ENCODE measurements around the gene ERICH3.

The ERICH3 gene, protein sequence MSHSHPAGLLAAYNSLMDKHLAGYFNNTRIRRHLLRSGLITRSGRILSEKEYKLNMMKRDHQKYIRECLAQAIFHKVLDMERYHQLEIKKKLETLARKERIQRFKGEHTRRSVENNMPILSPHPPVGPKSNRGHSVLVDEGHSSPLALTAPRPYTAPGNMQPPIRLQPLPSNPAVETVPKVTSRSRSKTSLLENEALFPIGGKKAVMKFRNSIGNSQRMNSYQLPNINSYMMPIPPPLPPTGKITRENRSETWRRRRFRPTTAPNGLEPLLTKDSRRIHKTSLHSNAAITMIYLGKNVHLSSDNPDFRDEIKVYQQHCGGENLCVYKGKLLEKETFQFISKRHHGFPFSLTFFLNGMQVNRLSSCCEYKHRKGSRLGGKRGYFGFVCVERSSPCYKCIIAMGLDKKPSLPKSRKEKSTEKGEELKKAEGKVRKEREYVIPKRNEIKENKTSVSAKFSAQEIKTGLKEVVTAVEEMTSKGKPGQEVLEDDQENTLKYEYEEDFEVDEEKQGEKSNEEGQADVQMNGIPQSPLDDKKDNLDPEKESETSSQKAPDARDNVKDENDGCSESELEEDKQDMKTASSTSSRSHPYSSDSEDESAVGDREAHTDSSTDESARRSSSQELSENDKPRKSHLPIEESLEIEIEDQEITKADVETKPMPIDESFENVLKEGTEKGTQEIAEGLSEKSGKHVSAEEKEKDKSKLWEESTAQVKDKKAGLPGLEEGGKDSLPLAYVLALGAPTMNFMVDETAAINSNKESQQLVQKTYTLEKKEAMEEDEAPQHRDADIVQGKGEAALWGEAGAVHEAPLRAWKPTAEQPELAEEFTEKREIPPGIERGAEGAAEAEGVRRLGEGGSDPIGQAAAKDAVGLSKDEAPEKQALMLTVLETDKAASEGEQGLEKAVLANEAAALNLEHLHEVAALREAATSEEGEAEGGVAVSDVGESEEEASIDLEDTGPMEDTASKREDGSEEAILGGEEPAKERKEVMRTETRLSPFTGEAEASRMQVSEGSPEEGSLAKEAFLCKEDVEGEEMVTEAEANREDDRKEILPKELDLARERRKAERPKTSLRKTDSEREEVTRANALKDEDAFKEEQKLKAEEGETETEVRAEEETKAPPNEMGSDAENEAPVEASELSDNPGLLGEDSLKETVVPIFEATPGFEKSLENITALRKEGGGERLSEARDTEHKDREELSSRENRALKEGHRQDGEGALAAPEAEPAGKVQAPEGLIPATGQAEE (N-terminal part only)

DNA sequence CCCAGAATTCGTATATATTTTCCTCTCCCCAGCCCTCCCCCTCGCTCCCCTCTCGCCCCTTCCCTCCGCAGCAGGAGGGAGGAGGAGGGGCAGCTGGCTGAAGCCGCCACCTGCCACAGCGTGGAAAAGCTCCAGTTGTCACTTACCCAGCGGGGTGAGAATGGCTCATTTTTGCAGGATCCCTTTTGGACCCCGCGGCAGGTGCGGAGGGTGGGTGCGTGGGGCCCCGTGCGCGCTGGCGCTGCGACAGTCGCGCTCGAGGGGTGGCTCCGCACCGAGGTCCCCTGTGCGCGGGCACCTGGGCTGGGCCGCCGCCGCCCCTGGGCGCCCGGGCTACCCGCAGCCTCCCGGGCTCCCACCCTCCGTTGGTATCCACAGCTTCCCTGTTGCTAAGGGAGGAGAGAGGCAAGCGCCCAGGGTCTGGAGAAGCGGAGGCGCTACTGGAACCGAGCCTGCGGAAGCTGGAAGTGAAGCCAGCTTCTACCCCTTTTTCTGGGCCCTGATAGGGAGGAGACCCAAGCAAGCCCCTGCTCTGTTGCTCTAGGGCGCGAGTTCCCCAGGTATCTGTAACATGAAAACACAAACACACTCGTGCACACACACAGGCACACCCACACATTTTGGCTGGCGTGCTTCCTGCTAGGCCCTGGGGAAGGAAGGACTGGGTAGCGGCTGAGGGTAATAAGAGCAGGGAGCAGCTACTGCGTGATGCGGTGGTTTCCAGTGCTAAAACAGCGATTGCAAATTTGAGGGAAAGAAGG lies at the start of gene ERICH3:
Gene ERICH3 (minus strand): TSS at position 442 of the 761 bp plus-strand sequence. CDS start 273 bp downstream, at position 169.
- no peak for DNase-seq (ENCODE audit: low read depth in 3 of 3)

DNA sequence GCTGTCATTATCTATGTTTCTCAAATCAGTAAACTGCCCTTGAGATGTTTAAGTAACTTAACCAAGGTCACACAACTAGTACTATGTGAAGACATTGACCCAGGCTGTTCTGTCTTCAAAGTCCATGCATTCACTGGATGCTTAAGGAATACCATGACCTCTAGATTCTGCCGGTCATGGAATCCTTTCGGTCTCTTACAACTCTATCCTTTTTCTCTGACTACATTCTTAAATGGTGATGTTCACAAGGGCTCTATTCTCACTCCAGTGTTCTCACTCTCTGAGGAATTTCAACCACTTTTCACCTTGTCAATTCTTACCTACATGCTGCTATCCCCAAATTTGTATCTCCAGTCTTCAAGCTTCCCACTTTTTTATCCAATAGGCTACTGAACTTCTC lies 44.0 kb upstream of the ERICH3 start:
- DNase-seq (ENCODE audit: low read depth in 3 of 3): no peak

DNA sequence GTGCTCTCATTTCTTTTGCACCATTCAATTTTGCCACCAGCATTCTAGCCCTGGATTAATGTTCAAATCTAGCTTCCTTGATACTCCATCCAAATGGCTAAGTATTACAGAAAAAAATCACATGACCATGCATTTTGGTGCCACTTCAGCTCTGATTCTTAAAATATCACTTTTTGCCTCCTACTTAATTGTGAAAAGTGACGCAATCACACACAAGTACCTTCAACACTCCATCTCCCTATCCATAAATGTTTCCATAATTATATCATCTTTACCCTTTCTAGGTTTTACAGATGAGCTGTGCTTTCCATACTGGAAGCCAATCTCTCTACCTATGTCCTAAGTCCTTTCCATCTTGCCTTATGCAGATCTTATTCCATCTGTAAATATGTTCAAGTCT lies 43.2 kb upstream of the ERICH3 start:
- DNase-seq (ENCODE audit: low read depth in 3 of 3): no peak

DNA sequence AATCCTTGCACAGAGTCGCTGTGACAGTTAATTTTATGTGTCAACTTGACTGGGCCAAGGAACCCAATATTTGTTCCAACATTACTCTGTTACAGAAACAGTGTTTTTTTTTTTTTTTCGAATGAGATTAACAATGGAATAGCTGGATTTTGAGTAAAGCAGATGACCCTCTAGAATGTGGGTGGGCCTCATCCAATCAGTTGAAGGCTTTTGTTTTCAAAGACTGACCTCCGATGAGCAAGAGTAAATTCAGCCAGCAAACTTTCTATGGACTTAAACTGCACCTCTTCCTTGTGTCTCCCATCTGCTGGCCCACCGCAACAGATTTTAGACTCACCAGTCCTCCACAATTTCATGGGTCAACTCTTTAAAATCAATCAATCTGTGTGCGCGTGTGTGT lies 42.2 kb upstream of the ERICH3 start:
- DNase-seq (ENCODE audit: low read depth in 3 of 3): no peak

DNA sequence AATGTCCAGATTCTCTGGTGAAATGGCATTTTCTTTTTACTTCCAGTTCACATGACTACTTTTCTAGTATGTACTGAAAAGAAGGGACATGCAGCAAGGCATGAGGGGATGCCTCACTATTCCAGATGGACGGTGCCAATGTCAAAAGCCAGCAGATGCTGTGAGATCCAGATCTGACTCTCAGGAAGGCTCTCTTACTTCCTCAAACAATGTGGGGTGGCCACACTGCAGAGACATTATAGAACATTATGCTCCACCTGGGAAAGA lies 41.6 kb upstream of the ERICH3 start:
- no peak for DNase-seq (ENCODE audit: low read depth in 3 of 3)

DNA sequence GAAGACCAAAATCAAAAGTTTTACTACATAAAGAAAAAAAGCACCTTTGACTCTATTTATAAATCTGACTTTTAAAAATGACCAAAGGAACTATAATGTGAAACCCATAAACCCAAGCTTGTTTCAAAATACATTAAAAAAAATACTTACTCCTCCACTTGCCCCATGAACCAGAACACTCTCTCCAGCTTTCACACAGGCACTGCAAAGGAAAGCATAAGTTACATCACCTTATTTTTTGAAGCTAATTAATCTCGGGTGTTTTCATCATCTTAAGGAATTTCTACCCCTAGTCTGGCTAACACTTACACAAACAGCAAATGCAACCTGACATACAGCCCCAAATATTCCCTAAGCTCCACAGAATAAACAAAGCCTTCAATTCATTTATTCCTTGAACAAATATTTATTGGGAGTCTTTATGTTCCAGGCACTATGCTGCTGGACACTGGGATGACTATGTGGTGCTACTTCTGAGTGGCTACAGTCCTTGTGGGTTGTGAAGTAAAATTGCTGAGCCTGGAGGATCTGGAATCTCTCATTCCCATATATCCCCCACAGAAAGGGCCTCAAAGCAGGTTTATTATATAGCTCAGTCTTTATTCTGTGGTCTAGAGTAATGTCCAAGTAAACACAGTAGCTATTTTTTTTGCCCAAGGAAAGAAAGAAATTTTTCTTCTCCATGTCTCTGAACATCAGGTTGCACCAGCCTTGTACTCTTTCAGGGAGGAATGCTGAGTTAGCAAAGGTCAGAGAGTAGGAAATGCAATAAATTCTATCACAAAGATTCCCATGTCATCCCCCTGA lies 41.0 kb upstream of the ERICH3 start:
- DNase-seq (ENCODE audit: low read depth in 3 of 3): no peak

DNA sequence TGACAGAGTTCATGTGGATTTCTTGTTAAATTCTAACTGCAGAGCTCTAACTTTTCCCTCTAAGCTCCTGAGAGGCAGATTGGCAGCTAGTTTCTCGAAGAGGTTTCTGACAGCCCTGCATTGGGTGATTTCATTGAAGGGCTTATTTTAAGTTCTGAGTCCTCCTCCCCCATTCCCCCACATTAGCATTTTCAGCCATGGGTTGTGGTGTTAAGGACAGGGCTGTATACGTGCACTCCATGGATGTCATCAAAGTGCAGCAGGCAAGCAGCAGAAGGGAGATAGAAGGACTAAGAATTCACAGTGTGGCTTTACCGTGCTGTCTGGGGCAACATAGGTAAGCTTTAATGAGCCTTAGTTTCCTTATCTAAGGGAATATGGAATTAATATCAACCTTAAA lies 40.3 kb upstream of the ERICH3 start:
- no peak for DNase-seq (ENCODE audit: low read depth in 3 of 3)

DNA sequence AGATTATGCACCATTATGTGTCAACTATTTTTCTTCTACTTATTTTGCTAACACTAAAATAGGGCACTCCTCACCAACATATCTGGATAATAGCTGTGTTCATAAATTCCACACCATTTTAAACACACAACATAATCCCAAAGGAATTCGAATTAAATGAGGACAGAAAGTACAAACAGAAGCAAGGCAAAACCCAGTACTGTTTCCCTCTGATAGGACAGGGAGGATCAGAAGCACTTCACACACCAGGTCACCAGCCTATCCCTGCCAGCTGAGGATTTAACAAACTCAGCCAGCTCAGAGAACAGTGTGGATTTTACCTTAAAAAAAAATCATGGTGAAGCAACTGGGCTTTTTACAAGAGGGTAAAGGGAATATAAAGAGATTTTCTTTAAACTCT lies 39.3 kb upstream of the ERICH3 start:
- no peak for DNase-seq (ENCODE audit: low read depth in 3 of 3)

DNA sequence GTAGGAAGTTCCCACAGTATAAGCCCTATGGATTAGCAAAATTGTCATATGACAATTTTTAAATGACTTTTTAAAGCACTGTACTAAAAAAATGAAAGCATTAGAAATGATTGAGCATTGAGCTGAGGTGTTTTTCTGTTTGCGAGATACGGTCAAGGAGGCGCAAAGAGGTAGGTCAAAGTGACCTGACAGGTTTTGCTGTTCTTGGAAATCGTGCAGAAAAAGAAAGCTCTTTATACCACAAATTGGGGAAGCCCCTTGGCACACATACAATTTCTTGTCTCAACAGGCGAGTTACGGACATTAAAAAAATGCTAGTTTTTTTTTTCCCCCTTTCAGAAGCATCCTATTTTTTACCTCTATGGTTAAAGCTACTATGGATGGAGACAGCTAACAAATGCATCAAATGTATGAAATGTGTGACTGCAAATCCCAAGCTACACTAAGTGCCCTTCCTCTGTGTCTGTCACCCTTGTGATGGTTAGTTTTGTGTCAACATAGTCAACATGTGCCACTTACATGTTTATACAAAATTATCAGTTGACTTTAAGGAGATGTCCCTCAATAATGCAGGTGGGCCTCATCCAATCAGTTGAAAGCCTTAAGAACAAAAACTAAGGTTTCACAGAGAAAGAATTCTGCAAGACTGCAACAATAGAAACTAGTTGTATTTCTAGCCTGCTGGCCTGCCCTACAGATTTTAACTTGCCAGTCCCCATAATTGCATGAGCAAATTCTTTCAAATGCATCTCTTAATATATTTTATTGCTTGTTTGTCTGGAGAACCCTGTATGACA lies 30.0 kb upstream of the ERICH3 start:
- no peak for DNase-seq (ENCODE audit: low read depth in 3 of 3)

DNA sequence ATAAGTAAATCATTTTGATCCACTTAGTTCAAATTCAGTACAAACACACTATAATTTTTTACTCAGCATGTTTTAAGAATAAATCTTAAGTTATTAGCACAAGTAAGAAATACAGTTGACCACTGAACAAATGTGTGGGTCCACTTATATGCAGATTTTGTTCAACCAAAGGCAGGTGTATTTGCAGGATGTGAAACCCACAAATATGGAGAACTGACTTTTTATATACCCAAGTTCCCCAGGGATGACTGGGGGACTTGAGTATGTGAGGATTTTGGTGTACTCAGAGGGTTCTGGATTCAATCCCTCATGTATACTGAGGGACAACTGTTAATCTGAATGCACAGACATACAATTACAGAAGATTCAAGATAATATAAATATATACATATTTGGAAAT lies 25.7 kb upstream of the ERICH3 start:
- no peak for DNase-seq (ENCODE audit: low read depth in 3 of 3)

DNA sequence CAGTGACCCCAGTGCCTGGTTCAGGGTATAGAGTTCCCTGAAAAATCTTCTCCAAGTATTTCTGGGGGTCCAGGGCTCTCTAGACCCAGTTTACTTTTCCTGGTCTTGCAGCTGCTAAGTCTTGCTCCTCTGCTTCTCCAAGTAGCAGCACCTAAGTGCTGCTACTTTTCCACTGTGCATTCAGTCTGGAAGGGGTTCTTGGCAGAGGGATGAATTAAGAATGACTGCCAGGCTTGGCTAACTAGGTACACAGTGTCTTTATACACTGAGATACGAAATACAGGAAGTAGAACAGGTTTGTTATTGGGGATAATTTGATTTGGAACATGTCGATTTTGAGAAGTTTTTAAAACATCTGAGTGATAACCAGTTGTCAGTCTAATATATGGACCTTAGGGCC lies 24.2 kb upstream of the ERICH3 start:
- DNase-seq (ENCODE audit: low read depth in 3 of 3): no peak

DNA sequence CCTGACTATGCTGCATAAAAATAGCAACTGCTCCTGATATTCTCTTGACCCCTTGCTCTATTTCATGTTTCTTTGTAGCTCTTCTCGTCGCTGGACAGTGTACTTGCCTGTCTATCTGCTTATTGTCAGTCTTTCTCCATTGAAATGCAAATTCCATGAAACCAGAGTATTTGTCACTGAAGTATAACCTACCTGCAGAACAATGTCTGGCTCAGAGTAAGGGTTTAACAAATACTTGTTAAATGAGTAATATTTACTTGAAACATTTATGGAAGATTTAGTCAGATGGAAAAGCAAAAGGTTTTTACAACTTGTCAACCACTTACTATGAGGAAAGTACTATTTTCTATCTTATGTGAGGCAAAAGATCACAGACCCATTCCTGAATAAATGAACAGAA lies 19.9 kb upstream of the ERICH3 start:
- no peak for DNase-seq (ENCODE audit: low read depth in 3 of 3)

DNA sequence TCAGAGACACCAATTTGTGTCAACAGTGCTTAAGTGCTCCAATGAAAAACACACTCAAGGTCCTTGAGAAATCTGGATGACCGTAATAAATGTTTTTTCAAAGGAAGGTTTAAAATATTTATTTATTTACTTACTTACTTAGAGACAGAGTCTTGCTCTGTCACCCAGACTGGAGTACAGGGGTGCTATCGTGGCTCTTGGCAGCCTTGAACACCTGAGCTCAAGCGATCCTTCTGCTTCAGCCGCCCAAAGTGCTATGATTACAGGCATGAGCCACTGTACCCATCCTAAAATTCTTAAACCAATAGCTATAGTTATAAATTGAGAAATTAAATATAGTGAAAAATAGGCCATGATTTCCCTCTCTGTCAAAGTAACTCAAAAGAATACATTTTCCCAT lies 17.3 kb upstream of the ERICH3 start:
- DNase-seq (ENCODE audit: low read depth in 3 of 3): no peak

DNA sequence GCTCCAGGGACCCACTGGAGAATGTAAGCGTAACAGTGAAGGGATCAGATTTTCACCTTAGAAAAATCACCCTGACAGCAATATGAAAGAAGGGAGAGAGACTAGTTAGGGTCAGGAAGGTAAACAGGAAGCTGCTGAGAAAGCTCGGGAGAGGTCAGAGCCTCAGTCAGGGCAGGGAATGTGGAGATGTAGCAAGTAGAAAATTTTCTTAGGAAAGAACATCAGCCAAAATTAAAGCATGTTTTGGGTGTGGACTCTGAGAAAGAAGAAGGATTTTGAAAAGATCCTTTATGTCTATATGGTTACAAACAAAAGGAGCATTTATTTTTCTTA lies 16.7 kb upstream of the ERICH3 start:
- DNase-seq (ENCODE audit: low read depth in 3 of 3): no peak

DNA sequence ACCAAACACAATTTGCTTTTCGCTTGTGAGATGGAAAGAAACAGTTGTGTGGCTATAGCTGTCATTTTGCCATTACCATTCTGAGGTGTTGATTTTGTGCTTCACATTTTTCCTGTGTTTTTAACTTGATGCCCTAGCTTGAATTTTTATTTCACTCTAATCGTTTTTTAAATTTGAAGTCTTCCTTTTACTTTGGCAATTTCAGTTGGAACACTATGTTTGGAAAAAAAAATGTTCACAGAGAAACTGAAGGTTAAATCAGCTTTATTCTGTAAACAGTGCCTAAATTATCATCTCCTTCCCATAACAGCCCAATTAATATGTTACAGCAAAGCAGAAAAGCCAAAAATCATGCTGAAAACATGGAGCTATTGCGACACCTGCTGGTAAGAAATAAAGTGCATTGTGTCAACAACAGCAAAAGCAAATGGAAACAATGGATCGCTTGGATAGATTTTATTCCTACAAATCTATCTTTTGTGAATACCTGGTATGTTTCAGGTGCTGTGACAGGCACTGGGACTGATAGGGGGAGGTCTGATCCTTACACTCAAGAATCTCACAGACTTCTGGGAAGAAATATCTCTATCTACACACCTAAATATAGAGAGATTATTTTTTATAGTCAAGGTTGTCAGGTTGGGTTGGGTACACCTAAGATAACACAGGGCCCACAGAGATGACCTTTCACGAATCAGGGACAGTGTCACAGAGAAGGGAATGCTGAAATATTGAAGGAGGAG lies 16.2 kb upstream of the ERICH3 start:
- peak; percentile 1 to 14 (median 12) for DNase-seq (ENCODE audit: low read depth in 3 of 3)

DNA sequence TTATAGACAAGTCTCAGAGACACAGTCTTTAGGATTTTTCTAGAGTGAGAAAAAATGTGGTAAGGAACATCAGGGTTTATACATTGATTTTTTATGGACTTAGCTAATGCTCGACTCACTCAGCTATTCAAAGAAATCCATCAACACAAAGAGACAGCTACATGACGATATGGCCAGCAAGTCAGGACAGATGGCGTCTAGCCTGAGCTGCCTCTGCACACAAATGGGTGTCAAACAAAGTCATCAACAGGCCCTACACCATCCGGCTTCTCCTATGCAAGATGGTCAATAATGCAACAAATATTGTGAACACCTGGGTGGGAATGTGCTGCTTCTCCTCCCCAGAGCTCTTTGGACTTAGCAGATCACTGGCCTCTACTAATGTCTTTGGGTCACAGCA lies 13.3 kb upstream of the ERICH3 start:
- DNase-seq (ENCODE audit: low read depth in 3 of 3): no peak

DNA sequence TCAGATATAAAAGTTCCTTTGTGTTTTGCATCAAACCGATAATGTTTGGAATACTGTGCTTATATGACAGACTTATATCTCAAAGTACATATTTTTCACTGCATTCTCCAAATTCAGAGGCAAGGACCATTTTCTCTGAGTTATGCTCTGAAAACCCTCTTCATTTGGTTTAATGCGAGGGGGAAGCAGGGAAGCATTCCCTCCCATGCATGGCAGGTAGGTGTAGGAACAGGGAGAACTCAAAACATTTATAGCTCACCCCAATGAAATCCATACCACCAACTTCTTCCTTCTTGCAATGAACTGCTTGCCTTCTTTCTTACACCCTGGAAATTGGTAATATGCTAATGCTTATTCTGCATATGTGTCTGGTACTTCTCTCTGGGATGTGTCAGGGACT lies 10.7 kb upstream of the ERICH3 start:
- DNase-seq (ENCODE audit: low read depth in 3 of 3): no peak

DNA sequence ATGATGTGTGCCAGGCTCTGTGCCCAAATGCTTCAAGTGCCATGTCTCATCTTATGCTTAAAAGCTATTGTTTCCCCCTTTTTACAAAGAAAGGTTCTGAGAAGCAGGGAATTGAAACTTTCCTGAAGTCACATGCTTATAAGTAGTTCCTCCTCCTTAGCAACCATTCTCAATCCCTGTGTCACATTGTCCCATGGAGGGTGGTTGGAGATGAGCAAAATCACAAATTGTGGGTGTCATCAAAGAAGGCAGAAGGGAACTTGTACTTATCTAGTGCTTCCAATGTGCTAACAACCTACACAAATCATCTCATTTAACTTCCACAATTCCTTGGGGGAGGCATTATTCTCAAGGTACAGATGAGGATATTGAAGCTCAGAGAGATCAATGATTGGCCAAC lies 10.1 kb upstream of the ERICH3 start:
- no peak for DNase-seq (ENCODE audit: low read depth in 3 of 3)

DNA sequence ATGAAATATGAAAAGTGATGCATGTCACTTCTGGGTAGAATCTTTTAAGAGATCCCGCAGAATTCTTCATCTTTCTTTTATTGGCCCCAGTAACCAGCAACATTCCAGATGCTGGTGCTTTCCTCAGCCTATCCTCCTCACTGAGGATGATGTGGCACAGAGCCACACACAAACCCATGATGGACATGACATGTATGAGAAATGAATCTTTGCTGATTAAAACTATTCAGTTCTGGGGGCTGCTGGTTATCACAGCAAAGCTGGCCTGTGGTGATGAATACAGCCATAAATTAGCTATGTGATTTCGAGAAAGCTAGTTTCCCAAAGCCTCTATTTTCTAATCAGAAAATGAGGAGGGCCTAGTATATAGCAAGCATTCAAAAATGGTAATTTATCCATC lies 8.3 kb upstream of the ERICH3 start:
- DNase-seq (ENCODE audit: low read depth in 3 of 3): no peak

DNA sequence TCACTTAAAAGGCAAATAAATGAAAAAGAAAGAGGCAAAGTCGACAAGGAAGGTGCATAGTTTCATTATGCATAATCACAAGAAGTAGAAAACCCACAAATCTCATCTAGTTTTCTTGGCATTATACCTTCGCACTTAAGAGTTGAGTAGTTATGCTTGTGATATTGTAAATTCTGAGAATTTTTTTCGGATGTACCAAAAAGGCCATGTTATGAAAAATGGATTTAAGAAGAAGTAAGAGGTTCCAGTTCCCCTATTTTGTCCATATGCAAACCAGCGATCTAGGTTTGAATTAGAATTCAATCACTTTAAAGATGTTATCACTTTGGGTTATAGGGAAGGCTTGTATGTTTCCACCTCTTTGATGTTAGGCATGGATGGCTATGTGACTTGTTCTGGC lies 7.9 kb upstream of the ERICH3 start:
- no peak for DNase-seq (ENCODE audit: low read depth in 3 of 3)

Measured in stimulated activated CD4-positive, alpha-beta T cell treated with anti-CD3 and anti-CD28 coated beads, TNF-alpha, amount 100 ng/mL, for 48 hours (primary cell).